Liver (tissue), 9 donors: ENCODE measurements around the gene NT5C2. TPM values are rescaled to one million over a fixed set of nuclear protein-coding genes. Genes with fewer than 3 reads are reported as not detected.

ENCODE experiments used
- DNase-seq: peaks from one replicate; pipeline ENCODE4 v3.0.0-alpha.2; 2017; ENCODE audit warnings: low spot score
- H3K27ac ChIP-seq, 2 donors: one replicate each; pipeline ENCODE4 v1.7.0; 2013; ENCODE audit warnings: inconsistent platforms in 2 of 2, low read length in 2 of 2, control low read depth in 1 of 2, low read depth in 1 of 2, mild to moderate bottlenecking in 1 of 2
- H3K27me3 ChIP-seq, 4 donors: one replicate each; pipeline versions ENCODE4 v1.6.1 to v1.7.0; 2013; ENCODE audit warnings: low read length in 3 of 4, inconsistent platforms in 1 of 4, mild to moderate bottlenecking in 1 of 4, moderate library complexity in 1 of 4; ENCODE audit not compliant: control insufficient read depth in 4 of 4, insufficient read depth in 4 of 4
- H3K36me3 ChIP-seq, 4 donors: one replicate each; pipeline versions ENCODE4 v1.6.1 to v1.7.0; 2013; ENCODE audit warnings: low read length in 3 of 4, mild to moderate bottlenecking in 3 of 4, low read depth in 1 of 4, moderate library complexity in 1 of 4; ENCODE audit not compliant: control insufficient read depth in 4 of 4, insufficient read depth in 3 of 4
- H3K4me1 ChIP-seq, 4 donors: one replicate each; pipeline versions ENCODE4 v1.6.1 to v1.7.0; 2013; ENCODE audit warnings: low read length in 3 of 4, mild to moderate bottlenecking in 3 of 4, moderate library complexity in 1 of 4; ENCODE audit not compliant: control insufficient read depth in 4 of 4, insufficient read depth in 4 of 4
- H3K4me3 ChIP-seq, 3 donors: one replicate each; pipeline versions ENCODE4 v1.6.1 to v1.7.0; 2013; ENCODE audit warnings: low read length in 3 of 3, control low read depth in 1 of 3, low read depth in 1 of 3, mild to moderate bottlenecking in 1 of 3
- H3K9ac ChIP-seq, 2 donors: one replicate each; pipeline ENCODE4 v1.7.0; 2013; ENCODE audit warnings: low read length in 2 of 2, mild to moderate bottlenecking in 2 of 2, moderate library complexity in 2 of 2, control low read depth in 1 of 2, low read depth in 1 of 2
- H3K9me3 ChIP-seq, 4 donors: one replicate each; pipeline versions ENCODE4 v1.6.1 to v1.7.0; 2013; ENCODE audit warnings: low read length in 3 of 4; ENCODE audit not compliant: control insufficient read depth in 4 of 4
- CTCF ChIP-seq: fragments of 150-350 bp; IDR thresholded peaks from 2 replicates; pipeline ENCODE4 v1.5.1; 2017; ENCODE audit warnings: improper control_type of control experiment, low read depth, low read length; ENCODE audit not compliant: missing input control
- EGR1 ChIP-seq, 2 donors: IDR thresholded peaks; 2 replicates each; pipeline ENCODE4 v1.6.1; 2016 to 2018; ENCODE audit warnings: antibody characterized with exemption in 2 of 2, low read depth in 2 of 2
- FOXA1 ChIP-seq: IDR thresholded peaks from 2 replicates; pipeline ENCODE4 v1.6.1; 2016; ENCODE audit warnings: antibody characterized with exemption
- FOXA2 ChIP-seq: IDR thresholded peaks from 2 replicates; pipeline ENCODE4 v1.6.1; 2016; ENCODE audit warnings: antibody characterized with exemption
- GABPA ChIP-seq, 2 donors: IDR thresholded peaks in 1 of 2; conservative IDR thresholded peaks in 1 of 2; 2 replicates each; pipeline ENCODE4 v1.6.1; 2016; ENCODE audit warnings: antibody characterized with exemption in 2 of 2, mild to moderate bottlenecking in 1 of 2, moderate library complexity in 1 of 2
- HNF4A ChIP-seq, 2 donors: conservative IDR thresholded peaks; 2 replicates each; pipeline ENCODE4 v1.6.1; 2016; ENCODE audit warnings: antibody characterized with exemption in 2 of 2, mild to moderate bottlenecking in 2 of 2
- HNF4G ChIP-seq: IDR thresholded peaks from 2 replicates; pipeline ENCODE4 v1.6.1; 2016; ENCODE audit warnings: antibody characterized with exemption
- JUND ChIP-seq, 2 donors: IDR thresholded peaks; 2 replicates each; pipeline ENCODE4 v1.6.1; 2016; ENCODE audit warnings: antibody characterized with exemption in 2 of 2
- MAX ChIP-seq: IDR thresholded peaks from 2 replicates; pipeline ENCODE4 v1.6.1; 2016; ENCODE audit warnings: antibody characterized with exemption
- NR2F2 ChIP-seq: IDR thresholded peaks from 2 replicates; pipeline ENCODE4 v1.6.1; 2016; ENCODE audit warnings: antibody characterized with exemption
- RAD21 ChIP-seq, 2 donors: IDR thresholded peaks; 2 replicates each; pipeline ENCODE4 v1.6.1; 2016; ENCODE audit warnings: antibody characterized with exemption in 2 of 2, mild to moderate bottlenecking in 2 of 2
- REST ChIP-seq: IDR thresholded peaks from 2 replicates; pipeline ENCODE4 v1.6.1; 2016; ENCODE audit warnings: antibody characterized with exemption, mild to moderate bottlenecking
- RXRA ChIP-seq, 2 donors: IDR thresholded peaks; 2 replicates each; pipeline ENCODE4 v1.6.1; 2017 to 2018; ENCODE audit warnings: antibody characterized with exemption in 2 of 2, mild to moderate bottlenecking in 1 of 2
- SP1 ChIP-seq: IDR thresholded peaks from 2 replicates; pipeline ENCODE4 v1.6.1; 2018; ENCODE audit warnings: antibody characterized with exemption, mild to moderate bottlenecking
- TAF1 ChIP-seq: conservative IDR thresholded peaks from 2 replicates; pipeline ENCODE4 v1.6.1; 2016; ENCODE audit warnings: antibody characterized with exemption, mild to moderate bottlenecking
- YY1 ChIP-seq: IDR thresholded peaks from 2 replicates; pipeline ENCODE4 v1.6.1; 2016; ENCODE audit warnings: antibody characterized with exemption, mild to moderate bottlenecking
- ZBTB33 ChIP-seq: IDR thresholded peaks from 2 replicates; pipeline ENCODE4 v1.6.1; 2016; ENCODE audit warnings: antibody characterized with exemption
- WGBS: extraction: QIAGEN DNeasy Blood & Tissue Kit; methylation state at CpG from one replicate; pipeline ENCODE4 v1.1.7; 2013; 5-methylcytosine and 5-hydroxymethylcytosine counted together
- polyA plus RNA-seq, 2 donors: library from polyadenylated mRNA; stranded (reverse) in 1 of 2; unstranded in 1 of 2; fragments of 200-250 nt in 1 of 2; fragments of >200 nt in 1 of 2; fragmentation: Nextera tagmentation in 1 of 2; extraction: Ambion mirVana in 1 of 2; gene quantifications; one replicate each; pipeline versions ENCODE4 v1.2.1 to v1.2.3, GENCODE V29; 2013 to 2015
- total RNA-seq, 2 donors: library from RNA; depleted of rRNA; stranded (reverse); fragments of >200 nt; gene quantifications; one replicate each; pipeline ENCODE4 v1.2.3, GENCODE V29; 2014
- TF ChIP-seq, protein P1 (sequence below): IDR thresholded peaks from 2 replicates; pipeline ENCODE4 v1.6.1; 2016; ENCODE audit warnings: antibody characterized with exemption
- donor health status: healthy.
- donor health status: healthy.
- donor health status: healthy.
- donor health status: healthy.
- donor health status: healthy.

NT5C2 gene
- total and polyA plus RNA-seq, 4 donors: 14.4 to 65.3 (median 33.0) TPM

- 19% methylated on average over 20 of the region's 20 CpGs for WGBS
- Histone ChIP-seq H3K9ac (no peak overlapping the region), H3K27me3 (no peaks in the 10 kb centered on the region), H3K4me3 (peak overlapping the region in 2 of 3 donors; percentile 22 to 30), H3K9me3 (no peaks in the 10 kb centered on the region), H3K4me1 (peaks cover 0 to 12% (median 9%) of the 10 kb centered on the region in 4 donors), H3K27ac (peak overlapping the region; percentile 39 to 52), H3K36me3 (peaks cover 0 to 4% (median 0%) of the 10 kb centered on the region in 4 donors)
- DNase-seq: peak; percentile 58
- TF ChIP-seq CTCF: peak; percentile 45
- peak; percentile 80 for TF ChIP-seq HNF4G
- TF ChIP-seq FOXA2: peak; percentile 47
- TF ChIP-seq TAF1: no peak
- TF ChIP-seq YY1: peak; percentile 67
- peak; percentile 38 to 68 for TF ChIP-seq JUND (IDR thresholded peaks at IDR 0.05)
- TF ChIP-seq REST: no peak
- peak; percentile 92 to 93 for TF ChIP-seq HNF4A (conservative IDR thresholded peaks at IDR 0.05)
- no peak for TF ChIP-seq GABPA (IDR thresholded peaks at IDR 0.05 in 1 of 2, conservative IDR thresholded peaks at IDR 0.05 in 1 of 2)
- peak; percentile 82 to 87 for TF ChIP-seq RAD21 (IDR thresholded peaks at IDR 0.05)
- TF ChIP-seq ZBTB33: no peak
- TF ChIP-seq SP1: peak; percentile 52
- TF ChIP-seq EGR1 (IDR thresholded peaks at IDR 0.05; ENCODE audit: low read depth in 2 of 2): no peak
- peak; percentile 55 to 78 for TF ChIP-seq RXRA (IDR thresholded peaks at IDR 0.05)
- TF ChIP-seq, protein P1, sequence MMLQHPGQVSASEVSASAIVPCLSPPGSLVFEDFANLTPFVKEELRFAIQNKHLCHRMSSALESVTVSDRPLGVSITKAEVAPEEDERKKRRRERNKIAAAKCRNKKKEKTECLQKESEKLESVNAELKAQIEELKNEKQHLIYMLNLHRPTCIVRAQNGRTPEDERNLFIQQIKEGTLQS: no peak
- no peak for TF ChIP-seq FOXA1
- TF ChIP-seq MAX: peak; percentile 49
- no peak for TF ChIP-seq NR2F2
Observed at GRCh38 chr10:103053659-103054581, 139.2 kb downstream of the NT5C2 start.
